Activated naive CD4-positive, alpha-beta T cell treated with anti-CD3 and anti-CD28 coated beads, Interleukin-2, amount 50 U/mL, for 24 hours (primary cell): Measurements from ENCODE around the gene WNT9B.

Source experiments
- H3K27ac Mint-ChIP-seq: one replicate; pipeline ENCODE4 v1.8.0; 2021; ENCODE audit warnings: mild to moderate bottlenecking, mixed read lengths
- H3K27me3 Mint-ChIP-seq: one replicate; pipeline ENCODE4 v1.8.0; 2021; ENCODE audit warnings: mixed read lengths
- H3K36me3 Mint-ChIP-seq: one replicate; pipeline ENCODE4 v1.8.0; 2021; ENCODE audit warnings: mixed read lengths
- H3K4me1 Mint-ChIP-seq: one replicate; pipeline ENCODE4 v1.8.0; 2021; ENCODE audit warnings: mixed read lengths
- H3K4me3 Mint-ChIP-seq: one replicate; pipeline ENCODE4 v1.8.0; 2021; ENCODE audit warnings: mild to moderate bottlenecking, mixed read lengths
- H3K9me3 Mint-ChIP-seq: one replicate; pipeline ENCODE4 v1.8.0; 2021; ENCODE audit warnings: mixed read lengths

Gene WNT9B

GRCh38 chr17:46863383-46864121, 12.2 kb downstream of the WNT9B start:
- H3K27me3 Mint-ChIP-seq = peaks cover 2% of the 10 kb centered on the region
- no peak overlapping the region for H3K27ac Mint-ChIP-seq
- no peaks in the 10 kb centered on the region for H3K4me1 Mint-ChIP-seq
- no peaks in the 10 kb centered on the region for H3K9me3 Mint-ChIP-seq
- no peaks in the 10 kb centered on the region for H3K36me3 Mint-ChIP-seq
- no peak overlapping the region for H3K4me3 Mint-ChIP-seq

- Mint-ChIP-seq H3K27me3 (peaks cover 2% of the 10 kb centered on the region), H3K9me3 (no peaks in the 10 kb centered on the region), H3K4me3 (no peak overlapping the region), H3K27ac (no peak overlapping the region), H3K4me1 (no peaks in the 10 kb centered on the region), H3K36me3 (no peaks in the 10 kb centered on the region)
Measured at GRCh38 chr17:46865100-46865499, 13.7 kb downstream of the WNT9B start.

- H3K4me1 Mint-ChIP-seq = no peaks in the 10 kb centered on the region
- H3K4me3 Mint-ChIP-seq = no peak overlapping the region
- H3K9me3 Mint-ChIP-seq = no peaks in the 10 kb centered on the region
- no peak overlapping the region for H3K27ac Mint-ChIP-seq
- H3K36me3 Mint-ChIP-seq = no peaks in the 10 kb centered on the region
- H3K27me3 Mint-ChIP-seq = peaks cover 2% of the 10 kb centered on the region
Measured at GRCh38 chr17:46866325-46866724, 14.9 kb downstream of the WNT9B start.

- Mint-ChIP-seq H3K27me3 (peaks cover 2% of the 10 kb centered on the region), H3K27ac (no peak overlapping the region)
Measured at GRCh38 chr17:46866747-46867146, 15.4 kb downstream of the WNT9B start.

GRCh38 chr17:46868689-46869187, 17.4 kb downstream of the WNT9B start:
- no peaks in the 10 kb centered on the region for H3K4me1 Mint-ChIP-seq
- no peaks in the 10 kb centered on the region for H3K9me3 Mint-ChIP-seq
- no peak overlapping the region for H3K27ac Mint-ChIP-seq
- H3K4me3 Mint-ChIP-seq = no peak overlapping the region
- H3K36me3 Mint-ChIP-seq = no peaks in the 10 kb centered on the region
- peaks cover 2% of the 10 kb centered on the region for H3K27me3 Mint-ChIP-seq

More at GRCh38 chr17:46866747-46867146, 15.4 kb downstream of the WNT9B start:
- H3K36me3 Mint-ChIP-seq = no peaks in the 10 kb centered on the region
- no peaks in the 10 kb centered on the region for H3K9me3 Mint-ChIP-seq
- no peaks in the 10 kb centered on the region for H3K4me1 Mint-ChIP-seq
- no peak overlapping the region for H3K4me3 Mint-ChIP-seq

GRCh38 chr17:46869296-46869695, 17.9 kb downstream of the WNT9B start:
- H3K9me3 Mint-ChIP-seq = no peaks in the 10 kb centered on the region
- no peaks in the 10 kb centered on the region for H3K4me1 Mint-ChIP-seq
- no peak overlapping the region for H3K27ac Mint-ChIP-seq
- peaks cover 2% of the 10 kb centered on the region for H3K27me3 Mint-ChIP-seq
- no peak overlapping the region for H3K4me3 Mint-ChIP-seq
- H3K36me3 Mint-ChIP-seq = no peaks in the 10 kb centered on the region

- Mint-ChIP-seq H3K36me3 (no peaks in the 10 kb centered on the region), H3K27ac (no peak overlapping the region), H3K27me3 (peaks cover 2% of the 10 kb centered on the region), H3K4me1 (no peaks in the 10 kb centered on the region), H3K4me3 (no peak overlapping the region), H3K9me3 (no peaks in the 10 kb centered on the region)
Measured at GRCh38 chr17:46869975-46870803, 18.8 kb downstream of the WNT9B start.

- H3K4me1 Mint-ChIP-seq = no peaks in the 10 kb centered on the region
- H3K9me3 Mint-ChIP-seq = no peaks in the 10 kb centered on the region
- no peak overlapping the region for H3K4me3 Mint-ChIP-seq
- H3K36me3 Mint-ChIP-seq = no peaks in the 10 kb centered on the region
- H3K27me3 Mint-ChIP-seq = no peaks in the 10 kb centered on the region
- no peak overlapping the region for H3K27ac Mint-ChIP-seq
Measured at GRCh38 chr17:46872421-46872820, 21.0 kb downstream of the WNT9B start.

- no peak overlapping the region for H3K4me3 Mint-ChIP-seq
- no peak overlapping the region for H3K27ac Mint-ChIP-seq
- H3K27me3 Mint-ChIP-seq = no peaks in the 10 kb centered on the region
- no peaks in the 10 kb centered on the region for H3K9me3 Mint-ChIP-seq
- H3K4me1 Mint-ChIP-seq = no peaks in the 10 kb centered on the region
- H3K36me3 Mint-ChIP-seq = no peaks in the 10 kb centered on the region
Measured at GRCh38 chr17:46873941-46874645, 22.7 kb downstream of the WNT9B start.

GRCh38 chr17:46874906-46875305, 23.5 kb downstream of the WNT9B start:
- Mint-ChIP-seq H3K27ac (no peak overlapping the region), H3K4me1 (no peaks in the 10 kb centered on the region), H3K36me3 (no peaks in the 10 kb centered on the region), H3K9me3 (no peaks in the 10 kb centered on the region), H3K4me3 (no peak overlapping the region), H3K27me3 (no peaks in the 10 kb centered on the region)

- no peaks in the 10 kb centered on the region for H3K4me1 Mint-ChIP-seq
- H3K4me3 Mint-ChIP-seq = no peak overlapping the region
- no peak overlapping the region for H3K27ac Mint-ChIP-seq
Measured at GRCh38 chr17:46875849-46876352, 24.5 kb downstream of the WNT9B start.

GRCh38 chr17:46876353-46876887, 25.0 kb downstream of the WNT9B start:
- Mint-ChIP-seq H3K27ac (no peak overlapping the region), H3K27me3 (no peaks in the 10 kb centered on the region), H3K4me1 (no peaks in the 10 kb centered on the region), H3K4me3 (no peak overlapping the region), H3K36me3 (no peaks in the 10 kb centered on the region), H3K9me3 (no peaks in the 10 kb centered on the region)

More at GRCh38 chr17:46875849-46876352, 24.5 kb downstream of the WNT9B start:
- H3K27me3 Mint-ChIP-seq = no peaks in the 10 kb centered on the region
- no peaks in the 10 kb centered on the region for H3K36me3 Mint-ChIP-seq
- no peaks in the 10 kb centered on the region for H3K9me3 Mint-ChIP-seq

GRCh38 chr17:46876926-46877325, 25.5 kb downstream of the WNT9B start:
- Mint-ChIP-seq H3K4me3 (no peak overlapping the region), H3K4me1 (no peaks in the 10 kb centered on the region), H3K36me3 (no peaks in the 10 kb centered on the region), H3K27ac (no peak overlapping the region), H3K27me3 (no peaks in the 10 kb centered on the region), H3K9me3 (no peaks in the 10 kb centered on the region)

GRCh38 chr17:46877466-46877865, 26.1 kb downstream of the WNT9B start:
- H3K27ac Mint-ChIP-seq = no peak overlapping the region
- H3K4me1 Mint-ChIP-seq = no peaks in the 10 kb centered on the region
- H3K36me3 Mint-ChIP-seq = no peaks in the 10 kb centered on the region
- H3K27me3 Mint-ChIP-seq = no peaks in the 10 kb centered on the region
- no peak overlapping the region for H3K4me3 Mint-ChIP-seq
- H3K9me3 Mint-ChIP-seq = no peaks in the 10 kb centered on the region

- Mint-ChIP-seq H3K27me3 (no peaks in the 10 kb centered on the region), H3K4me1 (no peaks in the 10 kb centered on the region), H3K27ac (no peak overlapping the region), H3K36me3 (no peaks in the 10 kb centered on the region), H3K4me3 (no peak overlapping the region), H3K9me3 (no peaks in the 10 kb centered on the region)
Measured at GRCh38 chr17:46878055-46878454, 26.7 kb downstream of the WNT9B start.
